BE2C (cell line): Measurements from ENCODE around the gene OMD.

ENCODE experiments used
- DNase-seq: peaks from one replicate; pipeline ENCODE4 v3.0.0-alpha.2; 2020
- H3K27me3 ChIP-seq: fragments of 250-450 bp; sonication (Bioruptor Pico); 2 replicates; pipeline ENCODE4 v1.5.1; 2020; ENCODE audit warnings: mild to moderate bottlenecking
- H3K36me3 ChIP-seq: fragments of 250-450 bp; sonication (Bioruptor Pico); 2 replicates; pipeline ENCODE4 v1.5.1; 2020; ENCODE audit warnings: mild to moderate bottlenecking
- H3K4me1 ChIP-seq: fragments of 250-450 bp; sonication (Bioruptor Pico); 2 replicates; pipeline ENCODE4 v1.5.1; 2020
- H3K4me3 ChIP-seq: 2 replicates; pipeline ENCODE4 v1.5.1; 2011; ENCODE audit warnings: low read depth, low read length
- H3K9me3 ChIP-seq: fragments of 250-450 bp; sonication (Bioruptor Pico); 2 replicates; pipeline ENCODE4 v1.5.1; 2020
- TF ChIP-seq, protein P1 (sequence below): IDR thresholded peaks from 2 replicates; pipeline ENCODE4 v1.5.1; 2012; ENCODE audit warnings: mild to moderate bottlenecking, low read depth, low read length

OMD gene

DNA sequence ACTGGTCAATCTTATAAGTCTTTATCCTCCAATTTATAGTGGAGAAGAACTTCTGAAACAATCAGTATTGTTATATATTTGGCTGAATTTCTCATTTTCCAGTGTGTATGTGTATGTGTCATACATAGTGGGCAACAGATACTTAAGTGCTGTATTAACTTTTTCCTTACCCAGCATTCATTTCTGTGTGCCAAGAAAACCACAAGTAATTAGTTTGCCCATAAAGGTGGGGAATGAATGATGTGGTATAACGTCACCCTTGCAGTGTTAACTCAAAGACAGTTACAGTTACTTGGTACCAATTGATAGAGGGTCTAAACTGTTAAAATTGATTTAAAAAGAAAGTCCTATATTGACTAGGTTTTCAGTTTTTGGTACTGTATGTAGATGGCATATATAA is 21.9 kb downstream of the OMD start:
- Histone ChIP-seq H3K4me3 (no peak overlapping the region), H3K36me3 (no peaks in the 10 kb centered on the region), H3K4me1 (no peaks in the 10 kb centered on the region), H3K27me3 (no peaks in the 10 kb centered on the region), H3K9me3 (no peaks in the 10 kb centered on the region)
- DNase-seq: no peak
- TF ChIP-seq, protein P1, sequence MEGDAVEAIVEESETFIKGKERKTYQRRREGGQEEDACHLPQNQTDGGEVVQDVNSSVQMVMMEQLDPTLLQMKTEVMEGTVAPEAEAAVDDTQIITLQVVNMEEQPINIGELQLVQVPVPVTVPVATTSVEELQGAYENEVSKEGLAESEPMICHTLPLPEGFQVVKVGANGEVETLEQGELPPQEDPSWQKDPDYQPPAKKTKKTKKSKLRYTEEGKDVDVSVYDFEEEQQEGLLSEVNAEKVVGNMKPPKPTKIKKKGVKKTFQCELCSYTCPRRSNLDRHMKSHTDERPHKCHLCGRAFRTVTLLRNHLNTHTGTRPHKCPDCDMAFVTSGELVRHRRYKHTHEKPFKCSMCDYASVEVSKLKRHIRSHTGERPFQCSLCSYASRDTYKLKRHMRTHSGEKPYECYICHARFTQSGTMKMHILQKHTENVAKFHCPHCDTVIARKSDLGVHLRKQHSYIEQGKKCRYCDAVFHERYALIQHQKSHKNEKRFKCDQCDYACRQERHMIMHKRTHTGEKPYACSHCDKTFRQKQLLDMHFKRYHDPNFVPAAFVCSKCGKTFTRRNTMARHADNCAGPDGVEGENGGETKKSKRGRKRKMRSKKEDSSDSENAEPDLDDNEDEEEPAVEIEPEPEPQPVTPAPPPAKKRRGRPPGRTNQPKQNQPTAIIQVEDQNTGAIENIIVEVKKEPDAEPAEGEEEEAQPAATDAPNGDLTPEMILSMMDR: no peak

DNA sequence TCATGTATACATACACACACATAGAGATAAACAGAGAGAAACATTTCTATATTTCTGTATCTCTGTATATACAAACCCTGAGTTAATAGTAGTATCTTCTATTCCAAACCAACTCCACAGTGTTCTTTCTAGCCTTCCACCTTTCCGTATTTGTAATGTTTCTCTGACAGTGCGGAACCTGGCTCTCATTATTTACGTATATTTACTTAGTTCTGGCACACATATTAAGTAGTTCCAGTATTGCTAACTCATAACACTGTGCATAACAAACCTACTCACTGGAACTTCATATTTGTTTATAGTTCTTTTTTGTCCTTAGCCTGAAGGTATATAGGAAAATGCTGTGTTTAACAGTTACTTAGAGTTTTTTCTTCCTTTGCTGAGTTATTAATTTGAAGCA is 26.4 kb downstream of the OMD start:
- TF ChIP-seq, protein P1: no peak
- no peak for DNase-seq
- no peak overlapping the region for H3K4me3 ChIP-seq
- H3K4me1 ChIP-seq: no peaks in the 10 kb centered on the region
- H3K27me3 ChIP-seq: no peaks in the 10 kb centered on the region
- H3K36me3 ChIP-seq: no peaks in the 10 kb centered on the region
- H3K9me3 ChIP-seq: no peaks in the 10 kb centered on the region

DNA sequence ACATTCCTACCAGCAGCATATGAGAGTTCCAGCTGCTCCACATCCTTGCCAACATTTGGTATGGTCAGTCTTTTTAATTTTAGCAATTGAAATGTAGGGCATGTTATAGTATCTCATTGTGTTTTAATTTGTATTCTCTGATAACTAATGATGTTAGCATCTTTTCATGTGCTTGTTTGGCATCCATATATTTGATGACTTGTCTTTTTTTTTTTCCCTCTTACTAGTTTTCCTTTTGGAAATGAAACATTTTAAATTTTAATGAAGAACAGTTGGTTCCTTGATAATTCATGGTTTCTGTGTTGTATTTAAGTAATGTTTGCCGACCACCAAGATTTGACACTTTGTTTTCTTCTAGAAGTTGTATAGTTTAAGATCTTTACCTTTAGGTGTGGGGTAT is 28.7 kb downstream of the OMD start:
- no peak for DNase-seq
- H3K4me1 ChIP-seq: no peaks in the 10 kb centered on the region
- H3K9me3 ChIP-seq: no peaks in the 10 kb centered on the region
- no peaks in the 10 kb centered on the region for H3K27me3 ChIP-seq
- no peak overlapping the region for H3K4me3 ChIP-seq
- H3K36me3 ChIP-seq: no peaks in the 10 kb centered on the region
- TF ChIP-seq, protein P1: no peak

DNA sequence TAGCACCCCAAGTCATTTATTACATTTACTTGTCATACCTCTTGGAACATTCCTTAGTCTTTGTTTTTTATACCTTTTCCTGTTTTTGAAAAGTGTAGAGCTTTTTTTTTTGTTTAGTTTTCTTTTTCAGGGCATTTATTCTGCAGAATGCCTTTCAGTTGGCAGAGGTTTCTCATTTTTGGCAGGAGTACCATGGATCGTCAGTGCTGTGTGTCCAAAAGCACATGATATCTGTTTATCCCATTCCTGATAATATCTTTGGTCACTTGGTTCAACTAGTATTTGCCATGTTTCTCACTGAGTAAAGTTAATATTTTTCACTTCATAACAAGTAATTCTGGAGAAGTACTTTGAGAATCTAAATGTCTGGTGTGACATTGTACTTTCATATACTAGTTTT is 30.6 kb downstream of the OMD start:
- H3K4me3 ChIP-seq: no peak overlapping the region
- TF ChIP-seq, protein P1: no peak
- DNase-seq: no peak

DNA sequence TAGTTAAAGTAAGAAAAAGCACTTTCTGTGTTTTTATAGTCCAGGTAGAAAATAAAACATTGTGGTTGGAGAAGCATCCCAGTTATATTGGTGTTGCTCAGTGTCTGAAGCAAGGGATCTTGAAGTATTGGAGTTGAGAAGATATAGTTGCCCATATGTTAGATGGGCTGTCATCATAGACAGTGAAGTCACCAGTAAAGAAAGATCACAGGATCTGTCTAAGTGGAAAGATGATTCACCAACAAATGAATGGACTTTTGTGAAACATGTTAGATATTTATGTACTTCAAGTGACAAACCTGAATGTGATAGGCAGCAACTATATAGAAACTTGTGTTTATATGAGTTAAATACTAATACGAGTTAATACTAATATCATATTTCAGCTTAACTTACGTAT is 31.6 kb downstream of the OMD start:
- H3K27me3 ChIP-seq: no peaks in the 10 kb centered on the region
- H3K4me1 ChIP-seq: peaks cover 3% of the 10 kb centered on the region; the same call in 1 of the 2 replicates
- no peaks in the 10 kb centered on the region for H3K36me3 ChIP-seq
- no peak overlapping the region for H3K4me3 ChIP-seq
- no peak for DNase-seq
- no peaks in the 10 kb centered on the region for H3K9me3 ChIP-seq
- TF ChIP-seq, protein P1: no peak

More for the DNA sequence above, 30.6 kb downstream of the OMD start:
- no peaks in the 10 kb centered on the region for H3K36me3 ChIP-seq
- H3K27me3 ChIP-seq: no peaks in the 10 kb centered on the region
- H3K4me1 ChIP-seq: peaks cover 3% of the 10 kb centered on the region; the same call in 1 of the 2 replicates
- no peaks in the 10 kb centered on the region for H3K9me3 ChIP-seq

DNA sequence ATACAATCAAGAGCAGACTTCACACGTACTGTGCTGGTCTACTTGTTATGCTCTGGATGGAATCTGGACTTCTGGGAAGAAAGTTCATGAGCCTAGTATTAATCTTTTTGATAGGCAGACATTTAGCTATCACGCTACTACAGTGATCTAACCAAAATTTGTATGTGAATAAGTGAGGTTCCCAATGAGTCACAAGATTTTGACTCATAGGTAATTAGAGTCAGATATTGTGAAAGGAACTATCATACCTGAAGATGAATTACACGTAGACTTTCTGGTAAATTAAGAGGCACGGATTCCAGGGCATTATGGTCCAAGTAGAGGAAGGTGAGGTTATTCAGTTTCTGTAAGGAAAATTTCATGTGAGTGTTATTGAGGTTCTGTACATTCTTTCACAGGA is 38.3 kb downstream of the OMD start:
- no peak overlapping the region for H3K4me3 ChIP-seq
- H3K36me3 ChIP-seq: no peaks in the 10 kb centered on the region
- DNase-seq: no peak
- peaks cover 3% of the 10 kb centered on the region for H3K4me1 ChIP-seq
- H3K27me3 ChIP-seq: no peaks in the 10 kb centered on the region
- no peaks in the 10 kb centered on the region for H3K9me3 ChIP-seq
- TF ChIP-seq, protein P1: no peak
